HepG2 (cell line): ENCODE measurements around the gene RPRD2. TPM values are rescaled to one million over a fixed set of nuclear protein-coding genes. Genes with fewer than 3 reads are reported as not detected.

Source experiments
- ATAC-seq: fragments of 200-7000 bp; cut with Tn5 transposase; 3 replicates; pipeline ENCODE4 v1.9.1; 2020; ENCODE audit warnings: mild to moderate bottlenecking, moderate library complexity
- BruUV-seq: library from RNA; stranded (reverse); fragments of 400-500 nt; replicated peaks from 2 replicates; lab custom pipeline; 2021; lab: Mats Ljungman, UMichigan
- CTCF ChIA-PET: fragments of 300-600 bp; formaldehyde crosslinking; extraction: SDS; loops from one replicate; lab custom pipeline; 2021; ENCODE audit warnings: low total read pairs, inconsistent platforms, low intra/inter-chr PET ratio; lab: Yijun Ruan, JAX
- POLR2A ChIA-PET: fragments of 350-600 bp; sonication (Branson Sonifier 250); formaldehyde crosslinking; loops from one replicate; lab custom pipeline; 2020; ENCODE audit warnings: antibody characterized with exemption, inconsistent platforms; lab: Yijun Ruan, JAX
- DNase-seq: peaks from one replicate; pipeline ENCODE4 v3.0.0-alpha.2; 2015; ENCODE audit warnings: low spot score
- FAIRE-seq: peaks from 3 replicates; lab custom pipeline; 2011; peaks lifted over from hg19 to GRCh38; lab: Jason Lieb, UNC
- H2AFZ ChIP-seq: one replicate; pipeline ENCODE4 v1.6.1; 2011; ENCODE audit warnings: low read length, inconsistent platforms
- H3K27ac ChIP-seq: fragments of 300-600 bp; 3 replicates; pipeline ENCODE4 v1.8.0; 2011; ENCODE audit warnings: mixed run types, mild to moderate bottlenecking, mixed read lengths, low read length, inconsistent platforms; ENCODE audit not compliant: insufficient read depth; ENCODE audit errors: extremely low read length
- H3K27me3 ChIP-seq, 2 experiments: fragments of 200-600 bp in 1 of 2; 2 replicates in 1 of 2; 3 replicates in 1 of 2; pipeline versions ENCODE4 v1.6.0 to v1.8.0; 2011; ENCODE audit warnings: low read length in 2 of 2, mild to moderate bottlenecking in 2 of 2, moderate library complexity in 2 of 2, inconsistent platforms in 1 of 2; ENCODE audit not compliant: insufficient read depth in 2 of 2, control insufficient read depth in 1 of 2
- H3K36me3 ChIP-seq, 2 experiments: fragments of 200-600 bp in 1 of 2; replicated peaks in 1 of 2; 2 replicates in 1 of 2; 3 replicates in 1 of 2; pipeline versions ENCODE4 v1.5.1 to v1.8.0; 2011; ENCODE audit warnings: low read length in 2 of 2, inconsistent platforms in 1 of 2; ENCODE audit not compliant: insufficient read depth in 2 of 2, control insufficient read depth in 1 of 2
- H3K4me1 ChIP-seq: 2 replicates; pipeline ENCODE4 v1.5.1; 2012; ENCODE audit warnings: low read length, inconsistent platforms; ENCODE audit not compliant: insufficient read depth
- H3K4me2 ChIP-seq: 2 replicates; pipeline ENCODE4 v1.6.0; 2011; ENCODE audit warnings: low read depth, low read length, inconsistent platforms
- H3K4me3 ChIP-seq, 3 experiments: fragments of 200-600 bp in 1 of 3; sonication (generic), shearing (Covaris generic) in 1 of 3; replicated peaks in 1 of 3; 2 replicates each; pipeline ENCODE4 v1.5.1; 2011 to 2016; ENCODE audit warnings: low read length in 3 of 3, inconsistent platforms in 2 of 3, low read depth in 2 of 3, mild to moderate bottlenecking in 2 of 3, control low read depth in 1 of 3, mixed read lengths in 1 of 3; ENCODE audit not compliant: insufficient read depth in 1 of 3
- H3K79me2 ChIP-seq: one replicate; pipeline ENCODE4 v1.6.1; 2011; ENCODE audit warnings: low read length, inconsistent platforms; ENCODE audit not compliant: insufficient read depth
- H3K9ac ChIP-seq: 2 replicates; pipeline ENCODE4 v1.6.0; 2011; ENCODE audit warnings: mild to moderate bottlenecking, low read depth, low read length, inconsistent platforms; ENCODE audit not compliant: insufficient read depth
- H3K9me3 ChIP-seq: 2 replicates; pipeline ENCODE4 v1.5.1; 2012; ENCODE audit warnings: mild to moderate bottlenecking, low read length
- H4K20me1 ChIP-seq: 2 replicates; pipeline ENCODE4 v1.6.0; 2011; ENCODE audit warnings: inconsistent platforms, mild to moderate bottlenecking, low read length, moderate library complexity; ENCODE audit not compliant: insufficient read depth
- ATF4 ChIP-seq, 2 experiments: fragments of 450-650 bp in 1 of 2; sonication (generic) in 1 of 2; formaldehyde crosslinking; IDR thresholded peaks; 2 replicates each; pipeline versions ENCODE4 v1.5.0 to v1.8.0; 2020 to 2022; ENCODE audit warnings: mild to moderate bottlenecking in 1 of 2, missing genetic modification reagents in 1 of 2
- ATF7 ChIP-seq, 2 experiments: fragments of 450-650 bp in 1 of 2; sonication (generic) in 1 of 2; formaldehyde crosslinking in 1 of 2; IDR thresholded peaks; 2 replicates each; pipeline versions ENCODE4 v1.4.0 to v1.6.1; 2016 to 2020; ENCODE audit warnings: antibody characterized with exemption in 1 of 2, mild to moderate bottlenecking in 1 of 2, missing genetic modification reagents in 1 of 2
- ZBTB21 ChIP-seq: sonication (generic); formaldehyde crosslinking; IDR thresholded peaks from 2 replicates; pipeline ENCODE4 v1.4.0; 2020; ENCODE audit warnings: missing genetic modification reagents
- ZBTB33 ChIP-seq: sonication (generic); formaldehyde crosslinking; IDR thresholded peaks from 2 replicates; pipeline ENCODE4 v1.4.0; 2020; ENCODE audit warnings: missing genetic modification reagents
- ZNF550 ChIP-seq: sonication (generic); formaldehyde crosslinking; IDR thresholded peaks from 2 replicates; pipeline ENCODE4 v1.4.0; 2020; ENCODE audit warnings: mild to moderate bottlenecking, missing genetic modification reagents, borderline replicate concordance
- ZNF615 ChIP-seq: sonication (generic); formaldehyde crosslinking; IDR thresholded peaks from 2 replicates; pipeline ENCODE4 v1.5.0; 2020; ENCODE audit warnings: mild to moderate bottlenecking, missing genetic modification reagents, borderline replicate concordance
- ZUFSP ChIP-seq: sonication (generic); formaldehyde crosslinking; IDR thresholded peaks from 2 replicates; pipeline ENCODE4 v1.9.0; 2021; ENCODE audit warnings: missing genetic modification reagents, mild to moderate bottlenecking, borderline replicate concordance
- WGBS: methylation state at CpG from one replicate; pipeline ENCODE4 v1.1.6; 2017; ENCODE audit warnings: low lambda C conversion rate; 5-methylcytosine and 5-hydroxymethylcytosine counted together
- in situ Hi-C: cut with HindIII; loops from 2 replicates; pipeline ENCODE4 v1.10.0; 2017; ENCODE audit warnings: low pct_unique_long_range_greater_than_20kb; ENCODE audit not compliant: extremely low pct_ligation_motif_present
- intact Hi-C: fragments of 100-400 bp; cut with micrococcal nuclease; formaldehyde crosslinking; loops from one replicate; pipeline ENCODE4 v1.10.0; 2022; ENCODE audit not compliant: unreplicated experiment
- polyA plus RNA-seq, 8 experiments: library from polyadenylated mRNA; depleted of rRNA in 3 of 8; stranded (reverse) in 7 of 8; unstranded in 1 of 8; fragments of >200 nt; fragmentation: Illumina TruSeq in 4 of 8; extraction: Trizol in 4 of 8; gene quantifications; 2 replicates each; pipeline versions ENCODE4 v1.2.1 to v1.2.3, GENCODE V29; 2011 to 2016; ENCODE audit warnings: low read depth in 4 of 8, missing spikeins in 1 of 8, mixed read lengths in 1 of 8; ENCODE audit not compliant: insufficient read depth in 1 of 8
- total RNA-seq, 5 experiments: library from RNA; depleted of rRNA; stranded (reverse); fragments of >200 nt; fragmentation: Illumina TruSeq; extraction: Trizol; gene quantifications; 2 replicates each; pipeline ENCODE4 v1.2.3, GENCODE V29; 2016; ENCODE audit warnings: low read depth in 1 of 5

RPRD2 gene
- total and polyA plus RNA-seq, 2 of the 13 experiments (the other 11 are each of a cell fraction or from before 2014, with no cell fraction given) = 8.0 to 8.9 TPM

GRCh38 chr1:150397392-150398032 is 33.6 kb downstream of the RPRD2 start:
- no TSS peak for BruUV-seq
- 0 out of 5 replicates have a peak, but pooled peaks cover 0 to 2% of the 10 kb centered on the region in 2 experiments for H3K36me3 ChIP-seq
- H3K4me2 ChIP-seq = no peak overlapping the region
- no peak overlapping the region for H2AFZ ChIP-seq
- peaks cover 86% of the 10 kb centered on the region for H3K79me2 ChIP-seq
- DNase-seq = no peak
- peaks cover 5% of the 10 kb centered on the region; the same call in 1 of the 2 replicates for H4K20me1 ChIP-seq
- peaks cover 13% of the 10 kb centered on the region for H3K4me1 ChIP-seq
- ATAC-seq = no peak
- FAIRE-seq = no peak
- ChIA-PET CTCF (no interaction called here), POLR2A (no interaction called here)
- in situ Hi-C loops (no loop called here), intact Hi-C loops (no loop called here)
- H3K9ac ChIP-seq = no peak overlapping the region
- H3K27ac ChIP-seq = no peak overlapping the region
- no peaks in the 10 kb centered on the region for H3K27me3 ChIP-seq
- H3K4me3 ChIP-seq = no peak overlapping the region
- WGBS = 97% methylated on average over 6 of the region's 6 CpGs
- TF ChIP-seq ZUFSP (CRISPR knock-in tag) = no peak
- no peak for TF ChIP-seq ZNF615 (CRISPR knock-in tag)
- peak; percentile 63; the same call in 1 of the 2 replicates for TF ChIP-seq ZBTB33 (CRISPR knock-in tag)
- TF ChIP-seq ZNF550 (CRISPR knock-in tag) = no peak
- peak; percentile 45; the same call in 1 of the 2 replicates for TF ChIP-seq ATF7 (IDR thresholded peaks at IDR 0.05)
- TF ChIP-seq ATF7 (CRISPR knock-in tag; IDR thresholded peaks at IDR 0.05) = no peak
- peak in 1 of 2 experiments; percentile 18; a peak in 1 of 4 replicates for TF ChIP-seq ATF4 (CRISPR knock-in tag; IDR thresholded peaks at IDR 0.05)
- no peak for TF ChIP-seq ZBTB21 (CRISPR knock-in tag)
- peaks cover 9% of the 10 kb centered on the region; the same call in 1 of the 2 replicates for H3K9me3 ChIP-seq
